Kidney capillary endothelial cell (primary cell): Measurements from ENCODE around the gene BCL2.

Experiments
- DNase-seq: peaks from one replicate; pipeline ENCODE4 v3.0.0-alpha.2; 2018; ENCODE audit warnings: low spot score

Gene BCL2

DNA sequence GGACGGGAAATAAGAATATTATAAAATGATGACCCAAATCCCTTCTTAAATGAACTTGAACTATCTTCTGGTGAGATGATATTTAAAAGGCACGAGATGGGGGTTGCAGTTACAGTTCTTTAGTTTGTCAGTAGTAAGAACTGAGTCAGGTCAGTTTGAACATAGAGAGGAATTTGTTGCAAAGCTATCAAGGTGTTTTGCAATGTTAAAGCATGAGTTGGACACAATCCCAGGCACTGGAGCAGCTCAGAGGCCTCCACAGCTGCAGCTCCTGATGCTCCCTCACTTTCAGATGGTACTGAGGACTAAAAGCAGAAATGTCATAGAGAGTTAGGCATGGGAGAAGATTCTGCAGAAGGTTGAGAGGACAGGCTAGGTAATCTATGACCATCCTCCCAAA is 236.0 kb downstream of the BCL2 start:
- DNase-seq, result no peak

DNA sequence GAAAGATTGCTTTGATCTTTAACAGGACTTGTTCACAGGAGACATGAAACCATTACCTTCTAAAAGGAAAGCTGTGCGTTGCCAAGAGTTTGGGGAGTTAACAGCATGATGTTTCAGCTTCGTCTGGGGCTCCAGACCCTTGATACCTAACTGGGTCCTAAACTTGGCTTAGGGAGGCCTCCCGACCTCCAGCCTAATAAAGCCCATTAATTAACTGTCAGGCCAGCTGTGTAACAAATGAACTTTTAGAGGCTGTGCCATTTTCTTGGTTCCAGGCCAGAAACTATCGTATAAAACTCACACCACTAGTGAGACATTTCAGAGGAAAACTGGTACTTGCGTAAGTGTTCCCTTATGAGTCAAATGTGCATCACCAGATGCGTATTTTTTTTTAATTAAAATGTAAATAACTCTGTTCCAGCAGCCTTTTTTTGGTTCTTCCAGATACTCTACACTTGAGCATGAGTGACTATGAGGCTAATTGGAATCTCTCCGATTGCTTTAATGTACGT is 236.5 kb downstream of the BCL2 start:
- DNase-seq, result no peak

- DNase-seq, result no peak
These were observed 237.1 kb downstream of the BCL2 start for GRCh38 chr18:63082366-63083019.

DNA sequence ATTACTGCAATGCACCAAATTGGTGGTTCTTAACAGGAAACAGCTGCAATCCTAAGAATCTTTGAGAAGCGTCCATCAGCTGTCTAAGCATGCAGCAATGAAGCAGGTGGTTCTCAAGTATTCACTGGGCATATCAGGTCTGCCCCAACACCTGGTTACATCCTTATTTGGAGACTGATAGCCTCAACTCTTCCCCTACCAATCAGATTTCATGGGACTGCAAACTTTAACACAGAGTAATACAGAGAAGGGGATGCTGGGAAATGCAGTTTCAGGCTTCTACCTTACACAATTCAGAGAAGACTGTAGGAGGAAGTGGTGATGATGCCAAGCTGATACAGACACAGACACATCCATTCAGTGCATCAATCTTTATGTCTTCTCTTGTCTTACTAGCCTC is 240.5 kb downstream of the BCL2 start:
- no peak for DNase-seq

GRCh38 chr18:63078471-63078870 is 241.1 kb downstream of the BCL2 start:
- no peak for DNase-seq

DNA sequence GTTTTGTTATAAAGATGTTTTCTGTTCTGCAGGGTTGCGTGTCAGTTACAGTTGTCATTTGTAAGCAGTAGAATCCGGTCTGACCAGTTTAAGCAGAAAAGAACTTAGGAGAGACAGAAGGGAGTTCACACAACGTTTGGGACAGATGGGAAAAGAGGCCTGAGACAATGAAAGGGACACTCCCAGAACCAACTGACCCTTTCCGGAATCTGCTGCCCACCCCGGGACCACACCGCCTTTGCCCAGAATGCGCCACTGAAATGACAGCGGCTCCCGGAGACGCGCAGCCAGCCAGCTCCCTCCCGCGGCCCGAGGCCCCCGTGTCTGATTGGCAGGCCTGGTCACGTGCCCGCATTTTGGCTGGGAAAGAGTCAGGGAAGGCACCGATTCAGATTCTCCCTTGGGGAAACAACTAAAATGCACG is 244.6 kb downstream of the BCL2 start:
- DNase-seq, result peak; percentile 40

DNA sequence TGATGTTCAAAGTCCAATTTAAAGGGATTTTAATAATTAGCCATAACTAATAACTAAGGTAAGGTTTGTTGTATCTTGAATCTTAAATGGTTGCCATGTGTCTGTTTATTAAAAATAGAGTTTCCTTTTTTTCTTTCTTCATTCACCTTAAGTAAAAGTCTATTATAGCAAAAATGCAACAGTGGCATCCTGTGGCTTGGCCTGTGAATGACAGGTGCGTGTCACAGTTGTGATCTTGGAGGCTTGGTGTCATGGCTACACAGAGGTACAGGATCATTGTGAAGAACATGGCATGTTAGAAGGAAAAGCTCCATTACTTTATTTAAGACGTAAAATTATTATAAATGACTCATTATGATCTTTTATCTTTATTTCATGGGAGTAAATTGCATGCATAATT is 246.1 kb downstream of the BCL2 start:
- DNase-seq, result no peak
